ENCODE data around the gene LY6G6C.

Gene LY6G6C, protein sequence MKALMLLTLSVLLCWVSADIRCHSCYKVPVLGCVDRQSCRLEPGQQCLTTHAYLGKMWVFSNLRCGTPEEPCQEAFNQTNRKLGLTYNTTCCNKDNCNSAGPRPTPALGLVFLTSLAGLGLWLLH

DNA sequence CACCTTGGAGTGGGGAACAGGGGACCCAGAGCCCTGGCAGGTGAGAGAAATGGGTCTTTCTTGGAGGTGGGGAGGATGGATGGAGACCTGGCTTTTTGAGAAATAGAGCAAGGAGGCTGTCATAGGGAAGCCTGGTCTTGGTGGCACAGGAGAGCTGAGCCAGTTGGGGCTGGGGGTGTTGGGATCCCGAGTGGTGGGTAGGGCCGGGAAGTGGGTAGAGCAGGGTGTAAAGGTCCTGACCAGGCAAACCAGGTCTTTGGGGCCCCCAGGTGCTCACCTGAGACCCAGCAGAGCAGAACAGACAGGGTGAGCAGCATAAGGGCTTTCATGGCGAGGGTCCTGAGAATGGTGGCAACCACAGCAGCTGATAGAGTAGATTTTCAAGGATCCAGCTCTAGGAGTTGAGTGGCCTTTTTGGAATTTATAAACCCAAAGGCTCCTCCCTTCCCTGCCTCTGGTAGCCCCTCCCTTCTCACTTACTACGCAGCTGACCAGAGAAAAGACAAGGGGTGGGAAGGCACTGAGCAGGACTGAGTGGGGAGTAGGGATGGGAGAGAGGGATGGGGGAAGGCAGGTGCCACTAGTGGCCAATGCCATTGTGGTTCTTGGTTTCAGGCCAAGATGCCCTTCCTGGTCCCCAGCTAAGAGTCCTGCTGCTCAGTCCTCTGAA, at the start of gene LY6G6C:
TSS of gene LY6G6C (minus strand) at position 396 of the 670 bp plus-strand sequence. CDS start at position 329, 67 bp downstream.
- DNase-seq (ENCODE audit: low read depth): no peak

DNA sequence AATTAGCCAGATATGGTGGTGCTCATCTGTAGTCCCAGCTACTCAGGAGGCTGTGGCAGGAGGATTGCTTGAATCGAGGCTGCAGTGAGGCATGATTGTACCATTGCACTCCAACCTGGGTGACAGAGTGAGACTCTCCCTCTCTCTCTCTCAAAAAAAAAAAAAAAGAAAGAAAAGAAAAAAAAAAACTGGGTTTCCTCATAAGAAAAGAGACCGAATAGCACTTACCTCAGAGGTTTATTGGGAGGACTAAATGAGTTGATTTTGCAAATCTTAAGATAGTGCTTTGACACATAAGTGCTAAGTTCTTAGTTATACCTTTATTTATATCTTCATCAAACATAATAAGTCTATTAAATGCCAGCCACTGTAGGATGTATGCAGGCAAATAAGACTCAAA, 49.3 kb upstream of the LY6G6C start:
- no peak for DNase-seq (ENCODE audit: low read depth)

DNA sequence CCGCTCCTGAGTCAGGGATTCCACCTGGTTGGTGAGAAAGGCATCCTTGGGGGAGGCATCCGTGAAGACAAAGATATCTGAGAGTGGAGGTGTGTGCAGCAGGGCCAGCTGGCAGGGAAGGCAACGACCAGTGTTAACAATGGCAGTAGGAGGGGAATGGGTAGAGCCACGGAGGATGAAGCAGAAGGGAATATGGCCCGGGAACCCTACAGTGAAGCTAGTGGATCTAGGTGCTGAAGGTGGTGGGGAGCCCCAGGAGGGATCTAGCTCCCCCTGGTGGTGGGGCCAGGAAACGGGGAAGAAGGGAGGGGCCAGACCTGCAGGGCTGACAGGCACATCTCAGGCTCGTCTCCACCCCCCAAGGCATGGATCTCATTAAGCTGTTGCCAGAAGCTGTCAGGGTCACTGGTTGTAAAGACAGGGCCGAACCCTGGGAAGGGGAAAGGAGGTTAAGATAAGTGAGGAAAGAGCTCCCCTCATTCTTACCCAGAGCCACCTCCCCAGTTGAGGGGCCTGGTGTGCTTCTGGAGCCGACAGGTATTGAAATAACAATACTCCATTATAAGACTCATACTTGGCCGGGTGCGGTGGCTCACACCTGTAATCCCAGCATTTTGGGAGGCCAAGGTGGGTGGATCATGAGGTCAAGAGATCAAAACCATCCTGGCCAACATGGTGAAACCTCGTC, 48.3 kb upstream of the LY6G6C start:
- DNase-seq (ENCODE audit: low read depth): peak; percentile 72

DNA sequence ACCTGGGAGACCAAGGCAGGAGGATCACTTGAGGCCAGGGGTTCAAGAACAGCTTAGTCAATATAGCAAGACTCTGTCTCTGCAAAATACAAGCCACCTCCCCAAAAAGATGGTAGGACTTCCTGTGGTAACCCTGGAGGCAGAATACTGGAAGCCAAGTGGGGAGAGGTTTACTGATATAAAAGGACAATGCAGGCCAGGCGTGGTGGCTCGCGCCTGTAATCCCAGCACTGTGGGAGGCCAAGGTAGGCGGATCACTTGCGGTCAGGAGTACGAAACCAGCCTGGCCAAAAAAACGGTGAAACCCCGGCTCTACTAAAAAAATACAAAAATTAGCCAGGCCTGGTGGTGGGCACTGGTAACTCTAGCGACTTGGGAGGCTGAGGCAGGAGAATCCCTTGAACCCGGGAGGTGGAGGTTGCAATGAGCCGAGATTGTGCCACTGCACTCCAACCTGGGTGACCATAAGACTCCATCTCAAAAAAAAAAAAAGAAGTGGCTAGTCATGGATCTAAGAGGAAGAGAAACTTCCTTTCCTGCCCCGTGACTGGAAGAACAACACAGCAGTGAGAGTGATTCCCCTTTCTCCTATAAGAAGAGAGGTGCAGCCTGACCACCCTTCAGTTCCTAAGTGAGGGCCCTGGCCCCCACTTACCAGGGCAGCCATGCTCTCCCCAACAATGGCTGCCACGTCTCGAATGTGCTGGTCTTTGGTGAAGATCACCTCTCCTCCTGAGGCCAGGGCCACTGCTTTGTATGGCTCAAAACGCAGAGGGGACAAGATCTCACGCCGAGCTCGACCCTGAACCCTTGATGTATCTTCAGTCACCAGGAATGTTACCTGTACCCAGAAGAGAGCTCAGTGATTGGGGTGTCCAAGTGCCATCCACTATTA, 47.1 kb upstream of the LY6G6C start:
- no peak for DNase-seq (ENCODE audit: low read depth)

DNA sequence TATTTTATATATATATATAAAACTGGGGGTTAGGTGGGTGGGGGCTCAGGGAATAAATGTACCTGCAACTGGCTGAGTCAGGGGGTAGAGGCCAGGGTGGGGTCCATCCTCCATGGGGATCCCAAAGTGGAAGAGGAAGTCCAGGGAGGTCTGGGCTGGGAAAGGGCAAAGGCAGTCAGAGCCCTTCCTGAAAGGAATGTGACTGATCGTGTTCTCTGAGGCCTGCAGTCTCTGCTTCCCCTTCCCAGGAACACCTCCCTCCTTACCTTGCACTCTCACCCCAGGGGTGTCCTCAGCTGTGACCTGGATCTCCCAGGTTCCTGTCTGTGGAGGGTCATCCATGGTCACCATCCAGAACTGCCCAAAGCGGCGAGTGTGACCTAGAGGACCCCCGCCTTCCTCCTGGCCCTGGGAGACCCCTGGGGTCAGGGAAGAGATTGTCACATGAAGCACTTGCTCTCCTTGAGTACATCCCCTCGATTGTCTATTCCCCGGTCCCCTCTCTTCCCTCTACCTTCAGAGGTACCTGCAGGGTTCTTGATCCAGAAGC, 45.6 kb upstream of the LY6G6C start:
- no peak for DNase-seq (ENCODE audit: low read depth)

DNA sequence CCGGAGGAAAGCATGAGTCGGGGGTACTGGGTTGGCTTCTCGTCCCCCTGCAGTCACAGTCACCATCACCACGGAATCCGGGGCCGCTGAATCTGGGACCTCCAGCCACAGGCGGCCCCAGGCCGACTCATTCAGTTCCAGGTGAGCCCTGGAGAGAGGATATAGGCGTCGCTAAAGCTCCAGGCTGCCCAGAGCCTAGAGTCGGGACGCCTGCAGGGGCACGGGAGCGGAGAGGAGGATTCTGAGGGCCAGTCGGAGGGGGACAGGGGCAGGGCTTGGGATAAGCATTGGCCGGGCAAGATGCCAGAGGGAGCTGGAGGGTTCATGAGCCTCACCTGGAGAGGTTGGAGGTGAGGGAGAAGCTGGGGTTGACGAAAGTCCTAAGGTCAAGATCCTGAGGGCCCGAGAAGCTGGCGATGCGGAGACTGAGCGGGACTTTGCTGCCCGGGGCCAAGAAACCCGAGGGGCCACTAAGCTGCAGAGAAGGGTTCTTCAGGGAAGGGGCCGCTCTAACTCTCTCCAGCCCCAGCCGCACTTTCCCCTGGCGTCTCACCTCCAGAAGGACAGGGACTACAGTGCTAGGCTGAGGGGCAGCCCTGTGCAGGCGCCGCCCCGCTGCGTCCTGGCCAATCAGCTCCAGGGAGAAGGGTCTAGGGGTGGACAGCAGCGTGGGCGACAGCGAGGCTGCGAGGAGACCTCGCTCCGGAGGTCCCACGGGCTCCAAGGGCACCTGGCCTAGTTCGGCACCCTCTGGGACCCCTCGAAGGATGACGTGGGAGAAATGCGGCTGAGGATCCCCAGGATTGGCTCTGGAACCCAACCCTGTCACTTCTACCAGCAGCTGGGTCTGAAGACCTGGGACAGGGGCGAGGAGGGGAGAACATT, 44.6 kb upstream of the LY6G6C start:
- no peak for DNase-seq (ENCODE audit: low read depth)

DNA sequence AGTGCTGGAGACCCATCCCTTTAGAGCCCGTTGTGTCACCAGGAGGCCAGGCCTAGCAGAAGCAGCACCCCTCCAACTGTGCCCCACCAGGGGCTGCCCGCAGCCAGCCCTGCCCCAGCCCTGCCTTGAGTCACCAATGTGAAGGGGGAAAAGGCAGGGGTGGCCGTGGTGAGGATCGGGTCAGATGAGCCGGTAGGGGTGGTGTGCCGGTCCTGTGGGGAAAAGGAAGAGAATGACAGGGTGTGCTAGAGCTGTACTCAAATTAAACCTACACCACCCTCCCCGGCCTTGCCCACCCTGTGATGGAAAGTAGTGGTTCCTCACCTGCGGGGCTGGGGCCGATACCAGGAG, 44.0 kb upstream of the LY6G6C start:
- no peak for DNase-seq (ENCODE audit: low read depth)

DNA sequence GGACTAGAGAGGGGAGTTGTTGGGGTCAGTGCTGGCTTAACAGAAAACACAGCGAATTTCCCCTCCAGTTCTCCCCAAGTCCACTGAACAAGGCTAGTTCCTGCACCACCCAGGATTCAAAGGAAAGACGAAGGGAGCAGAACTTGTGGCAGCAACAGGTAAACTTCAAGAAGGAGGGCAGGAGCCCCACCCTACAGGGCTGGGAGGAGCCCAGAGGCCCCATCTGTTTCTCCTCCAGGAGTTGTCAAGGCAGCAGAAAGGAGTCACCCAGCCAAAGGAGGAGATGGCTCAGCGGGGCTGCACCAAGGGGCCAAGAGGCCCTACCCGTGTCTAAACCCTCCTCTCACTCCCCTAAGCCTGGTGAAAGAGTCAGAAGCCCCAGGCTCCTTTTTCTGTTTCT, 42.7 kb upstream of the LY6G6C start:
- no peak for DNase-seq (ENCODE audit: low read depth)

DNA sequence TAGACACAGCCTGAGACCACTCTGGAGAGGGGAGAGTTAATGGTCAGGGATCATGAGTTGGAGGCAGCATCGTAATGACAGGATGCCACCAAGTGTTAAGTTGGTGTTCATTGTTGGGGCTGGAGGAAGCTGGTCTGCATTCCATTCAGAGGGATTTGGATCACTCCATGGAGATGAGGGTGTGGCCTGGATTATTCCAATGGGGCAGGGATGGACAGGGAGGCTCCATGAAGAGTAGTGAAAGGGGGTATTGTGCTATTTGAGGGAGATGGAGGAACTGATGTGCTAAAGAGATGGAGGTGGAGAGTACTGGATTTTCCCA, 42.0 kb upstream of the LY6G6C start:
- DNase-seq (ENCODE audit: low read depth): no peak

DNA sequence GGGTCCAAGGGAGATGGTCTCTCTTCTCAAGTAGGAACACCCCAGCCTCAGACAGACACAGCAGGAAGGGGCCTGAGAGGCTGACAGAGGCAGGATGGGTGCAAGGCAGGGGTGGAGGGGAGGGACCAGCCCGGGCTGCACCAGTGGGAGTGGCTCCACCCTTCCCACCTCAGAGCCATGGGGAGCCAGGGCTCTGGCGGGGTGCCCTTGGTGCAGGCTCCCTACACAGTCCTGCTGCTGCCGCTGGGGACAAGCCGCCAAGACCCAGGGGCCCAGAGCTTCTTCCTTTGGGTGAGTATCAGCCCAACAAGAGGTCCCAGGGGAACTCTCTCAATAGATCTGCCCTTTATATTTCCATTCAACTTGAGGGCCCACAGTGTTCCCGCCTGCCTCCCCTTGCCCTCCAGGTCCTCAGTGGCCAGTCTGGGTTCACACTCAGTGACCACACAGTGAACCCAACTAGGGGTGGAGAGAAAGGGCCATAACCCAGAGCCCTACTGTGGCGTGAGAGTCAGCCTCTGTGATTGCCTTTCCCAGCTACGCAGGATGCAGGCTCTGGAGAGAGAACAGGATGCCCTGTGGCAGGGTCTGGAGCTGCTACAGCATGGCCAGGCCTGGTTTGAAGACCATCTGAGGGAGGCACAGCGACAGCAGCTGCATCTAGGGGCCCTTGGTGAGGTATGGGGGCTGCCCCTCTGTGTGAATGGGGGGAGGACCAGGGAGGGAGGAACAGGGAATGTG, 41.5 kb upstream of the LY6G6C start:
- no peak for DNase-seq (ENCODE audit: low read depth)

DNA sequence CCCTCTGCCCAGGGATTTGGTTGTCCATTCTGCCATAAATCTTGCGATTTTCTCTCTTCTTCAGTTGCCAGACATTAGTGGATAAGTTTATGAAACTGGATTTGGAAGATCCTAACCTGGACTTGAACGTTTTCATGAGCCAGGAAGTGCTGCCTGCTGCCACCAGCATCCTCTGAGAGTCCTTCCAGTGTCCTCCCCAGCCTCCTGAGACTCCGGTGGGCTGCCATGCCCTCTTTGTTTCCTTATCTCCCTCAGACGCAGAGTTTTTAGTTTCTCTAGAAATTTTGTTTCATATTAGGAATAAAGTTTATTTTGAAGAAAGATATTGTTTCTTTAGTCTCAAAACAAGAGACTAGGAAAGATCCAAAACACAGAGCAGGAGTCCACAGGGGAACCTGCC, 40.8 kb upstream of the LY6G6C start, which contains the start of gene SAPCD1:
TSS of gene SAPCD1 (plus strand) at position 301 of the 400 bp plus-strand sequence. CDS start 399 bp downstream, outside the sequence.
- DNase-seq (ENCODE audit: low read depth): no peak

DNA sequence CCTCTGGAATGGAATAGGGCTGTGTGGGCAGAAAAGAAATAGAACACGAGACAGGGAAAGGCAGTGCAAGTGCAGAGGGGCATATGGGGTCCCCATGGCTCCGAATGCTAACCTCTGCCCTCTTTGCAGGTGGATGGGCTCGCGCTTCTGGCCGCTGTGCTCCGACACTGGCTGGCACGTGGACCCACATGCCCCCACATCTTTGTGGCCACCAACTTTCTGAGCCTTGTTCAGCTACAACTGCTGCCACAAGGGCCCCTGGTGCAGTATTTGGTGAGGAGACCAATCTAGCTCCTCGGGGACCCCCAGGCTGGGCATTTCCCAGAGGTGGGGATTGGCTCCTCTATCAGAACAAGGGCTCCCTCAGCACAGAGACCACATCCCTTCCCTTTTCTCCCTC, 39.8 kb upstream of the LY6G6C start:
- no peak for DNase-seq (ENCODE audit: low read depth)

DNA sequence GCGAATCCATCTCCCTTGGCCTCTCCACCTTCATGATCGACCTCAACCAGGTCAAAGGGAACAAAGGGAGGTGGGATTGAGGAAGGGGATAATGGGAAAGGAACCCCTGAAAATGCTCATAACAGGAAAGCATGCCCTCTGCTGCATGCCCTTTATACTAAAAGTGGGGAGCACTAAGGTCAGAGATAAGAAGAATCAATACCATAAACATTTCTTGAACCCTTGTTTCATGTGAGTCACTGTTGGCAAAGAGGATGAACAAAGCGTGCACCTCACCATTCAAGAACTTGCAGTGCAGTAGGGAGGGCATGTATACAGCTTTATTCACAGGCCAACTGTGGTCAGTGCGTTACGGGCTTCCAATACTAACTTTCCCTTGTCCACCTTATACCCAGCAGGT, 39.2 kb upstream of the LY6G6C start:
- DNase-seq (ENCODE audit: low read depth): no peak

DNA sequence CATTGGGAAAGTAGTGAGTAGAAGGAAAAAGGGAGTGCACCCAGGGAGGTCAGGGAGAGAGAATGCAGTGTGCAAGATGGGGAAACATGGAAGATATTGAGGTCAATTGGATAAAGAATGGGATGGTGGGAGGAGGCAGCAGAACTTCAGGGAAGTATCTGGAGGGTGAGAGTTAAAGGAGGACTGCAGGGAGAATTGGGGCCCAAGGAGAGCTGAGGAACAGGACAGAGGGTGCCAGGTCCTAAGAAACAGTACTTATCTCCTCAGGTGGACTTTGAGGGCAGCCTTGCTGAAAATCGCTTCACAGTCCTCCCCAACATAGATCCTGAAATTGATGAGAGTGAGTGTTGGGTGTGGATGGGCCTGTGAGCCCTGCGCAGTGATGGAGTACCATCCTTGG, 36.7 kb upstream of the LY6G6C start:
- DNase-seq (ENCODE audit: low read depth): no peak

DNA sequence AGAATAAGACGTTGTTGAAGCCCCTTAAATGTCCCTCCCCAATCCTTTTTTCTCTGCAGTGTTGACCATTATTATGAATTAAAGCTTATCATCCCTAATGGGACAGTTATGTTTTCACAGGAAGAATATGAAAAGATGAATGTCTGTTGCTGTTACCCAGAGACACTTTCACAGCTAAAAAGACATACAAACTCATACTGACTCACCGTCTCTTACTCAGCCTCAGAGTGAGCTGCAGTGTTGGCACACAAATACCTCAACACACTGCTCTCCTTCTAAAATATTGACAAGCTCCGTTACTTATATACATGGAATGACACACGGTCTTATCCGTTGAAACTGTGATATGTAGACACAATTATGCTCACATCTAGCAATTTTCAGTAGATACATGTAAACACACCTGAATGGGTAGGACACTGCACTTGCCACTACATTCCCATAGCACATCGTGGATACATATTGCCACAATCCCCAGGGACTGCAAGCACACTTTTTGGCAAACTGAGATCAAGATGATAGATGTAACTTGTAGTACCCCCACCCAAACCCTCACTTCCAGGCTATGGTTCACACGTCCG, 31.3 kb upstream of the LY6G6C start:
- no peak for DNase-seq (ENCODE audit: low read depth)

DNA sequence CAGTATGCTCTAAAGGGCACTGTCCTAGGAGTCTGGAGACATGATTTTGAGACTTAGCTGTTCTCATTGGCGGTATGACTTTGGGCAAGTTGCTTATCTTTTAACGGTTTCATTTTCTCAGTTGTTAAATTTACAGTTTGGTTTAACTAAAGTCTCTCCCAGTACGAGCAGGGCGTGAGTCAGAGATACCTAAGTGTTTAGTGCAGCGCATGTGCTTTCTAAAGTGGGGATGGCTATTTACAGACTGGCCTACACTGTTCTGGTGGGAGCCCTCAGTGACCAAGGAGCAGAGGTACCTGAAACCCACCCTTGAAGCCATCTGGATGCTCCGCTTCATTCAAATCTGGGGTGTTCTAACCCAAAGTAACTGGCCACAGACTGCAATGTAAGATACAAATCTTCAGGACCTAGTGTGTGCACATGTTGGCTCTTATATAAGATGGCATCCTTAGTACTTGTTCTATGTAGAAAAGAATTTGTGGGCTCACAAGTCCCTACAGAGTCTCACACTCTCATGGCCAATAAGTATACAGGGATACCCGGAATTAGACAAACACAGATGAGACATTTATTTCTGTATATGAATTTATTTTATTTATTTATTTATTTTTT, 29.0 kb upstream of the LY6G6C start:
- no peak for DNase-seq (ENCODE audit: low read depth)

DNA sequence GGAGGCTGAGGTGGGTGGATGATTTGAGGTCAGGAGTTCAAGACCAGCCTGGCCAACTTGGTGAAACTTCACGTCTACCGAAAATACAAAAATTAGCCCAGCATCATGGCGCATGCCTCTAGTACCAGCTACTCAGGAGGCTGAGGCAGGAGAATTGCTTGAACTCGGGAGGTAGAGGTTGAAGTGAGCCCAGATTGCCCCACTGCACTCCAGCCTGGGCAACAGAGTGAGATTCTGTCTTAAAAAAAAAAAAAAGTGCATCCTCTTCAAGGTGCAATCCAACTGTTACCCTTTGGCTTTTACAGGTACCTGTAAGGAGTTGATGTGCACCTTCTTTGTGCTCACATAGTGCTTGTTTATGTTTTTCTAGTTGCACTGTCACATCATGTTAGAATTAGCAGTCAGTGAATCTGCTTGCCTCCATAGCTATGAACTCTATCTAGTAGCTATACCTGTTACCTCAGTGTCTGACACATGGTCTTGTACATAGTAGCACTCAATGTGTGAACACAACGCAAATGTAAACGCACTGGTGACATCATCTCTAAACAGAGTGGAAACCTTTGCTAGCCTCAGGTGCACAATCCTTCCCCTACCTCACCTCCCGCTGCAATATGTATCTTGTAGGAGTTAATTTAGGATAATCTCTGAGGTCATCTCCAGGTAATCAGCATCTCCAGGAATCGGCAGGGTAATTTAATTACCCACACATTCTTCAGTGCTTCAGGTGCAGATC, 27.9 kb upstream of the LY6G6C start:
- DNase-seq (ENCODE audit: low read depth): no peak

DNA sequence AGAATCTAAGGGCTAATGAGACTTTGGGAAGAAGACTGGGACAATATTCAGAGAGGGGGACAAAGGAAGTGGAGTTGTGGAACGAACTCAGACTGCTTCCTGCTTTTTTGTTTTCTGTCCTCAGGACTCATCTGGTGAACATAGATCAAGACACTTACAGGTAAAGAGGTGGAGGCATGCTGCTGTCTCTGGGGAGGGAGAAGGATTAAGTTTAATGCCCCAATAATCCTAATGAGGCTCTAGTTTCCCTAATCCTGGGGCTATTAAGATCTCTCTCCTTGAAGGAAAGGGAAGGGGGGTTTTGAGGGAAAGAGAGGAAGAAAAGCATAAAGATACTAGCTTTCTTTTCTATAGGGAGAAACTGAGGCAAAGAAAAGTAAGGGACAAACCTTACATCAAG, 22.9 kb upstream of the LY6G6C start:
- no peak for DNase-seq (ENCODE audit: low read depth)

DNA sequence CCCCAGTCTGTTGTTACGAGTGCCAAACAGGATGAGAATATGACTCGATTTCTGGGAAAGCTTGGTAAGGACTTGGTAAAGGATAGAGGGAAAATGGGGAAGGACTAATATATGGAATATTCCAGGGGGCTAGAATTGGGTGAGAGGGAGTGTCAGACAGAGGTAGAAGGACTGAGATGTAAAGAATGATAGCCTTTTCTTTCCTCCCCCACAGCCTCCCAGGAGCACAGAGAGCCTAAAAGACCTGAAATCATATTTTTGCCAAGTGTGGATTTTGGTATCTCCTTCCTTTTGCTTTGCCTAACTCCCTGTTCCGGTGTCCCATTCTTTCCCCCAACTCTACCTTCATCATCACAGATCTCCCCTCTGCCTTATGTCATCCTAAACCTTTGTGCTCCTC, 21.3 kb upstream of the LY6G6C start:
- no peak for DNase-seq (ENCODE audit: low read depth)
